ENCODE measurements around the gene MICU1.
"Not testable (repeated sequence)": the region's sequence is repeated elsewhere in the genome, so short reads cannot be mapped to it uniquely, and the experiment has no call there.

The MICU1 gene

DNA sequence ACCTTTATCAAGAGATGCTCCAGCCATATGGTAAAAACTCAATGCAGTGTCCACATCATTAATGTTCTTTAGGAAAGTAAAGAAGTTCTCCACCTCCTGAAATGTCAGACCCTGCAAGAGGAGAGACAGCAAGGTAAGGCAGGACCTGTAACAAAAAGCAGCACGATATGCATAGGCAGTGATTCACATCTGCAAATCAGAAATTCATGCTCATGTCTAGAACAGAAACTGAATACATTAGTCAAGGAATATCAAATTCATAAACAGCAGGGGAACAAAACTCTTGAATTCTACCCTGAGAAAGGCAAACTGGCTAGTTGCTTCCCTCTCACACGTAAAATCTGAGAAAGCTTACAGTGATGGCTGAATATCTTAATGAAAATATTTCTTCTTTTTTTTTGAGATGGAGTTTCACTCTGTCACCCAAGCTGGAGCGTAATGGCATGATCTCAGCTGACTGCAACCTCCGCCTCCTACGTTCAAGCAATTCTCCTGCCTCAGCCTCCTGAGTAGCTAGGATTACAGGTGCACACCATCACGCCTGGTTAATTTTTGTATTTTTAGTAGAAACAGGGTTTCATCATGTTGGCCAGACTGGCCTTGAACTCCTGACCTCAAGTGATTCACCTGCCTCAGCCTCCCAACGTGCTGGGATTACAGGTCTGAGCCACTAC, 217.8 kb downstream of the MICU1 start:
- no peak for DNase-seq
- intact Hi-C loops (cut with DNase I), result no loop called here

DNA sequence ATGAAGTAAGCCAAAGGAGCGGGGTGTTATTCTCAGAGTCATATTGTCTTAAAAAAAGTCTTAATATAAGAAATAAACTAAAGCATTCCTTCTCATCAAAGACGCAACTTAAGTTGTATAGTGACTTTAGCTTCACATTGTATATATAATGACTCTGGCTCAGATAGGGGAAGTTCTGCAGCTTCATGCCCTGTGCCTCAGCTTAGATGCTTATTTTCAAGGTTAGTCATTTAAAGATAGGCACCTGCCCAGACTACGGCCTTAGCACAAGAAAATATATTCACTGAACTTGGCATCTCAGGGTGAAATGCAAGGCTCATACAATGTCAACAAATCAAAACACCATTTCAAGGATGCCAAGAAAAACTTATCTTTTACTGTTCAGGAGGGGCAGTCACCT, 218.4 kb downstream of the MICU1 start:
- no peak for DNase-seq
- intact Hi-C loops (cut with DNase I), result no loop called here

DNA sequence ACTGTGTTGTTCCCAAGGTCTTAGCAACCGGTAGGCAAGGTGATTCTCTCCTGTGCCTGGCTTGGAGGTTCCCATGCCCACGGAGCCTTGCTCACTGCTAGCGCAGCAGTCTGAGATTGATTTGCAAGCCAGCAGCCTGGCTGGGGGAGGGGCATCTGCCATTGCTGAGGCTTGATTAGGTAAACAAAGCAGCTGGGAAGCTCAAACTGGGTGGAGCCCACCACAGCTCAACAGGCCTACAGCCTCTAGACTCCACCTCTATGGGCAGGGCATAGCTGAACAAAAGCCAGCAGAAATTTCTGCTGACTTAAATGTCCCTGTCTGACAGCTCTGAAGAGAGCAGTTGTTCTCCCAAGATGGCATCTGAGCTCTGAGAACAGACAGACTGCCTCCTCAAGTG, 230.3 kb downstream of the MICU1 start:
- DNase-seq; intact Hi-C loops (cut with DNase I): not testable (repeated sequence)

DNA sequence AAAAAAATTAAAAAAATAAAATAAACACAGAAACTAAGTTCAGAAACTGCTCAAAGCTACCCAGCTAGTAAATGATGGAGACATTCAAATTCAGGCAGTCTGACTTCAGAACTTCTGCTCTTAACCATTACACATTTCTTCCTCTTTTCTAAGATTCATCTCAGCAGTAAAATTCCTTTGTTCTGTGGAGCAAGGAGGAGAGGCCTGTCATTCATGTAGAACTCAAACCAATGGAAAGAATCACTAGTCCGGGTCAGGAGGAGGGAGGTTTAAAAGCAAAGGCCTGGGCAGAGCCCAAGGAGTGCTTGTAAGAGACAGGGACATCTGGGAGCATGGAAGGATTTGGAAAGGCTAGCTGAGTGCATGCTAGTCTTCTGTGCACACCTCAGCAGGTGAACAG, 233.3 kb downstream of the MICU1 start:
- intact Hi-C loops (cut with DNase I), result no loop called here

DNA sequence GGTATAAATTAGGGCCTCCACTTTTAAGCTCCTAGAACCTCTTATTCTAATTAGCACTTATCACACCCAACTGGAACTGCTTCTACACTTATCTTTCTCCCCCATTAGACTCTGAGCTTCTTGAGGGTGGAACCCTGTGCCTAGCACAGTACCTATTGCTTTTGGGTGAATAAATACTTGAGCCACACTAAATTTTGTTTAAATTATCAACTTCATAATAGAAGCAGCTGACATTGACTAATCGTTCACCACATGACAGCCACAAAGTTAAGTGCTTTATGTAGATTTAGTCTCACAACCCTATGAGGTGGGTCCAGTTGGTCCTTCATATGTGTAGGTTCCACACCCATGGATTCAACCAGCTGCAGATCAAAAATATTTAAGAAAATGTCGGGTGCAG, 235.1 kb downstream of the MICU1 start:
- intact Hi-C loops (cut with DNase I), result no loop called here
- no peak for DNase-seq

More for the DNA sequence above, 233.3 kb downstream of the MICU1 start:
- DNase-seq, result no peak

DNA sequence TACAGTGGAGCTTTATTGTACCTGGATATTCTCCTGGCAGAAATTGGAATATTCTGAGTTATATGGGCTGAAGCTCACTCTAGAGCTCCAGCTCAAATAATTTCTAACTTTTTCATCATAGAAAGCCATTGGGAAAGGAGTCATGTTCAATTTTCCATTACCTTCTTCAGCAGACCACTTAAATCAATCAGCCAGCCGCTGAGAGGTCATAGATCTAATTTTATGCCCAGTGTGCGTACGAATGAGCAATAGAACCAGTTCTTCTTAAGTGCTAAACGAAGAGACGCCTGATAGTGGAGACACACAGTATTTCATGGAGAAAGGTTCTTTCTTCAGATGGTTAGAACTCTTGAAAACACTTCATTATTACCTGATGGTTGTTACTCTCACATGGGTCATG, 236.2 kb downstream of the MICU1 start:
- DNase-seq, result no peak
- intact Hi-C loops (cut with DNase I), result no loop called here

DNA sequence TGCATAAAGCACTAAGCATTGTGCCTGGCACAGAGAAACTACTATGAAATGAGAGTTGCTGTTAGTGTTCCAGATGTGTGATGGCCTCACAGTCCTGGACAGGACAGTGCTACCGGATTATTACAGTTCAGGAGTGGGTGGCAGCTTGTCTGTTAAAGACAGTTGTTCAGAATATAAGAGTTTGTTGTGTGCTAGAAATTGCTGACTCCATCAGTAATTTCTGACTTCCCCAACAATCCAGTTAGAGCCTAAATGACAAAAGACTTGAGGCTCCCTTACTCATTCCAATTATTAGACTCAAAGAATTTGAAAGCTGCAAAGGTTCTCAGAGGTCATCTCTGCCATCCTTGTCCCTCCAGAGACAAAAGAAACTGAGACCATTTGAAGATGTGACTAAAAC, 236.9 kb downstream of the MICU1 start:
- DNase-seq, result no peak
- intact Hi-C loops (cut with DNase I), result no loop called here

DNA sequence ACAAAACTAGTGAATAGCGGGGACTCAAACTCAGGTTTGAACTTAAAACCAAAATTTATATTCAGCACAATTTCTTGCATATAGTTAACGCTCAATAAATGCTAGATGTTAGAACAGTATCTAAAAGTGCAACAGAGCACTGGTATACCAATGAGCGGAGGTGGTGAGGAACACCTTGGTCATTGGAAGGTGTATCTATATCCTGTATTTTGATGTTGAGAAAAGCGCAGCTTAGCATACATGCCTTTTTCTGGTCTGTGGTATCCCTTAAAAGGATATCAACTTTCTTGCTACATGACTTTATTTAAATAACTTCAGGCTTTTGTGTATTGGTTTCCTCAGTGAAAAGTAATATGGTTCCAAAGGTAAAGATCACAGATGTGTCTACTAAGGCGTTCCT, 237.8 kb downstream of the MICU1 start:
- no peak for DNase-seq
- intact Hi-C loops (cut with DNase I), result no loop called here

DNA sequence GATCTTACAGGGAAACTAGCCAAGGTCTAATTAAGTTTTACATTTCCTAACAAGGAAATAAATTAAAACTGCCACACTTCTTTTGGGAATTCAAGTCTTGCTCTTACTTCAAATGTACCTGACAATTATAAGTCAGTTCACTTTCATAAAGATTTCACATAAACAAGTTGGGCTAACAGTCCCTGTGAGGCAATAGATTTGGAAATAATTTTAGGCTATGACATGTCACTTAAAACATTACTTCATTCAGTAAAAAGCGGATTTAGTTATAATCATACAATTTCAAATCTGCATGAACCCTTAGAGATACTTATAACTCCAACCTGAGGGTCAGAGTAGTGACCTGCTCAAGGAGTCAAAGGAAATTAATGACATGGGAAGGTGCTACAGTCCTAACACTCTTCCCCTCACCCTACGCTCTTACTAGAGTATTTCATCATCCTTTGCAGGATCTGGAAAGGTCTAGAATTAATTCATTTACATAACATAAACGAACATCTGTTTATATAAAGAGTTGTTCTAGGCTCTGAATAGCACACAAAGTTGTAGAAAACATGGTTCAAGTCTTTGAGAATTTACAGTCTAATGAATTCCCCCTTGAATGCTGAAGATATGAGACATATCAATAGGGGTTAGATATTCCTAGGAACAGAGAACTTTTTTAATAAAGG, 238.8 kb downstream of the MICU1 start:
- DNase-seq, result no peak
- intact Hi-C loops (cut with DNase I), result no loop called here

DNA sequence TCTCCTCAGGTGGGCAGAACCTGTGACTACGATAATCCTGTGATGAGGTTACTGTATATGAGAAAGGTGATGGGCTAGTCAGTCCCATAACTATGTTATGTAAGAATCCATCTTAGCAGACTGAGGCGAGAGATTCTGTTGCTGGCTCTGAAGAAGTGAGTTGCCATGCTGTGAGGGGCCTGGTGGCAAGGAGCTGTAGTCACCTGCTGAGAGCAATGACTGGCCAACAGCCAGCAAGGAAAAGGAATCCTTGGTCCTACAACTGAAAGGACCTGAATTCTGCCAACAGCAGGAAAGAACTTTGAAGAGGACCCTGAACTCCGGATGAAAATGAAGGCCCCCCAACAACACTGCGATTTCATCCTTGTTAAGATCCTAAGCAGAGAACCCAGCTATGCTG, 240.2 kb downstream of the MICU1 start:
- intact Hi-C loops (cut with DNase I), result no loop called here
- DNase-seq, result no peak

DNA sequence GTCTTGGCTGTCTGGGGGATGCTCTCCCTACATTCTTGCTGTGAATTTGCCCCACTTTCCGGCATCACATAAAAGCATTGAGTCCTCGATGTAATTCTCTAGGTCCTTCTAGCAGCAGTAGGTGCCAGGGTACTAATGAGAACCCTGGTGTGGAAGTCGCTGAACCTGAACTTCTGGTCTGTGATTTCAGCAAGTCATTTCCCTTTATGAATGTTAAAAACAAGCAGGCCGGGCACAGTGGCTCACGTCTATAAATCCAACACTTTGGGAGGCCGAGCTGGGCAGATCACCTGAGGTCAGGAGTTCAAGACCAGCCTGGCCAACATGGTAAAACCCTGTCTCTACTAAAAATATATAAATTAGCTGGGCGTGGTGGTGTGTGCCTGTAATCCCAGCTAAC, 240.9 kb downstream of the MICU1 start:
- intact Hi-C loops (cut with DNase I); DNase-seq: not testable (repeated sequence)

DNA sequence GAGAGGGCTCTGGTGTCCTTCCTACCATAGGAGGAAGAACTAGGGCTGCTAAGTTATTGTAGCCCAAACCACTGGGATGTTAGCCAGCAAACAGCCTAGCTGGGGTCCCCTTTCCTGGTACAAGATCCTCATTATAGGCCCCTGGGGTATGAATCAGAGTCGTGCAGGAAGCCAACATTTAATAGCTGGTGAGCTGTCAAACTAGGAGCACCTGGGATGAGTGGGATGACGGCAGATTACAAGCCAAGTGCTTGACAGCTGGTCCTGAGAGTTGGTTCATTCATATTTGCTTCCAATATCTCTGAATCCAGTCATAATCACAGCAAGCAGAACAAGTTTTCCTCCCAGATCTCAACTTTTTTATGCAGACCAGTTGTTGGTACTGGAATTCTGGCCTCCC, 246.1 kb downstream of the MICU1 start:
- intact Hi-C loops (cut with DNase I), result no loop called here

DNA sequence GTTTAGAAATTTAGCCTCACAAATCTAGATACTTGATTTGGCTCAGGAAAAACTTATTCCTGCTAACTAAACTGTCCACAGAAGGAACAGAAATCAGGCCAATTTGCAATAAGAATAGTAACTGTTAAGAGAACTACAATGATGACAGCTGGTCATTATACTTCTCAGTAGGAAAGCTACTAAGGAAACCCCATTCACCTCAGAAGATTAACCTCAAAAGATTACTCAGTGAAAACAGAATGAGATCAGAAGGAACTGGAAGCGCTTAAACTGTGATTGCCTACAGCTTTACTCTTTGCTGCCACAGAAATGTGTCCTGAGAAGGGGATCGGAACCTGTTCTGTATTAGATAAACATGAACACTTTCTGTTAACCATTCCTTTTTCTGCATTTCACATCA, 246.8 kb downstream of the MICU1 start:
- intact Hi-C loops (cut with DNase I), result no loop called here
- DNase-seq, result no peak

More for the DNA sequence above, 246.1 kb downstream of the MICU1 start:
- DNase-seq, result no peak

DNA sequence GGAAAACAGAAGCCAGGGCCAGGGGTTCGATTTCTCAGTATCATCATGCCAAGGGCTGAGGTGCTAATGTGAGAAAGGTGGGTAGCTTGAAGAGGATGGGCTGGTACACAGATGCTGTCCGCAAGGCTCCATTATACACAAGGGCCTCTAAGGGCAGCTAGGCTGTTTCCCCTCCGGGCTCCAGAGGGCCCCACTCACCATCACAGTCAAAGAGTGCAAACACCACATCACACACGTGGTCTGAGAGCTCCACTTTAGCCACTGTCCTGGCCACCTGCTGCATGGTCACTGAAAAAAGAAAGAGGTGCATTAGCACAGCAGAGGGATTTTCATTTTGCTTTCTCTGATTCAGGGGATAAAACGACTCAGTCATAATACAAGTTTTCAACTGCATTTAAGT, 250.3 kb downstream of the MICU1 start:
- intact Hi-C loops (cut with DNase I), result loop anchor here (2.0 kb wide), 1 partner anchor 193 kb away; no protein-coding TSS in a partner anchor
- DNase-seq, result peak in 7 of 10 donors; percentile 34 to 90 (median 44)

DNA sequence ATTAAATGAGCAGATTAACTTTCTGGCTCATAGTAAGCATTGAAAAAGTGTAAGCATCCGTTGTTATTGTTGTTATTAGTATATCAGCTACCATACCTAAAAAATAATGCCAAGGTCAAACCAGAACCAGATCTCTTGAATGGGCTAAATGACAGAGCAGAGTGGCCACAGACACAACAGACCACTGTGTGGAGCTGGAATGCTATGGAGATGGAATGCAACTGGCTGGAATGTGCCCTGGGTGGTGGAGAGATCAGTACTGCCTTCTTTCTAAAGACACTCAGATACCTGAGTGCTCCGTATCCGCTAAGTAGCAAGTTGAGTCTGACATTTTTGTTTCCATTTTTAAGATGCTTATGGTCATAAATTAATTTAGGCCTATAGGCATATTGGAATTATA, 250.7 kb downstream of the MICU1 start:
- DNase-seq, result peak in 2 of 10 donors; percentile 18 to 38
- intact Hi-C loops (cut with DNase I), result loop anchor here (2.0 kb wide), 1 partner anchor 194 kb away; no protein-coding TSS in a partner anchor

DNA sequence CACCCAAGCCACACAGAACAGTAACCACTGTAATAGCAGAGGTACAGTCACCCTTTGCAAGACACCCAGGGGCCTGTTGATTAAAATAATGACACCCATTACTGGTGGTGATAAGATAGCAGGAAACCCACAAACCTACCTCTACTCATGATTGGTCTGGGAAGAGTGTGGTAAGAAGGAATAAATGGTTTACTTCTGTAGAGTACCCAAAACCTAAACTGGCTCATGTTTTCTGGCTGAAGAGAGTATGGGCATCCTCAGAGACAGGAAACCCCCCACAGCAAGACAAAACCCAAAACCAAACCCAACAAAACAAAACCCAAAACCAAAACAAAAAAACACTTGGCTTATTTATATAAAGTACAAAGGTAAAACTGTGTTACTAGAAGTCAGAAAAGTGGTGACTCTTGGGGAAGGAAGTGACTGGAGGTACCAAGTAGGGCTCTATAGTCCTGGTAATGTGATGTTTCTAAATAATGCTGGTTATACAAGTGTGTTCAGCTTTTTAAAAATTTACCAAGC, 255.6 kb downstream of the MICU1 start:
- no peak for DNase-seq
- intact Hi-C loops (cut with DNase I), result no loop called here

DNA sequence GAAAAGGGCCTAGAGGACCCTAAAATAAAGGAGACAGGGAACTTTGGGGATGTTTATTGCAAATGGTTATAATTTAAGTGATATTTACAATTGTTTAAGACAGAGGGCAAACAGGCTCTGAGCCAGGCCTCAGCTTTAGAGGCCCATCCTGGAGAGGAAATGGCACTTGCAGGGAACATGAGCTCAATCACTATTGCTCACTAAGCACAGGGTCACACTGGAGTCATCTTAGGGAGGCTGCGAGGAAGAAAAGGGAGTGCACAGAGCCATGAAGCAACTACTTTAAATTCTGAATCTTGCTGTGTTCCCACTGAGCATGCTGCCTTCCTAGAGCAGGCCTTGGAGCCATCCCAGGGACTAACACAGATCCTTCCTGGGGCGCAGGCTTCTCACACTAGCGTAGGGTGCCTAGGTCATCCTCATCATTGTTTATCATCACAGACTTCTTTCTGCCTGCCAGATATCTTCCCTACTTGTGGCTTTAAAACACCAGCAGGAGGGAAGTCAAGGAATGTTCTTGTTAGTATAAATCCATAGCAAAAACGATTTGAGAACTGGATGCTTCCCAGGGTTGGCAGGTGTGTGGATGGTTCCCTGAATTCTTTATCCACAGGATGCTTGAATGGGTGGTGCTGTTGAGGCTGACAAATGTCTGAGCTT, 258.4 kb downstream of the MICU1 start:
- DNase-seq, result peak in 1 of 10 donors; percentile 66
- intact Hi-C loops (cut with DNase I), result loop anchor here (10.0 kb wide), 3 partner anchors 257 to 797 kb away; partner anchors contain the start of genes ECD, FAM149B1, MCU and MICU1

DNA sequence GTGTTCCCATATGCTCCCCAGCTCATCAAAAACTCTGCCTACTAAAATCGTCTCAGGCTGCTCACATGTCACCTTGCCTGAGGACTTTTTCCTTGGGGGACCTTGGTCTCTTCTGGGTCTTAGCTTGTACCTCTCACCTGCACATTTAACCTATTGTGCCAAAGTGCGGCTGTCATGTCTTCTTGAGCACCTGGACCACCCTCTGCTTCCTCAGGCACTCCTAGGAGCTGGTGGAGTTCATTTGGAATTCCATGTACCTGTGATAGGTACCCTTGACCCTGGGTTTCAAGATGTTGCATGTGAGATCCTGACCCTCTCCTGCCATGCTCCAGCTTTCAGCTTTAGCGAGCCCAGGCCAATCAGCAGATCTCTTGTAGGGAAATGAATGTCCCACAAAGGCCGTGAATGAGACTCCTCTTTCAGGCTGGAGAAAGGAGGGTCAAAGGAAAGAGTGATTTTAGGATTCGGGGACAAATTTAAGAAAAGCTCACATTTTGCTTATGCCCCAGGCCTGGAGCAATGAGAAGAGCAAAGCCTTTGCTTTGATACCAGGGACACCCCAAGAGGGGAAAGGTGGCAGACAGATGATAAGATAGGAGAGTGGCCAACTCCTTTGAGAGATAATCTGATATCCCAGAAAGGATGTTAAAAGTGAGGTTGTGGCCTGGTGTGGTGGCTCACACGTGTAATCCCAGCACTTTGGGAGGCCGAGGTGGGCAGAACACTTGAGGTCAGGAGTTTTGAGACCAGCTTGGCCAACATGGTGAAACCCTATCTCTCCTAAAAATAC, 260.6 kb downstream of the MICU1 start:
- no peak for DNase-seq
- intact Hi-C loops (cut with DNase I), result loop anchor here (10.0 kb wide), 3 partner anchors 260 to 800 kb away; partner anchors contain the start of genes ECD, FAM149B1, MCU and MICU1

DNA sequence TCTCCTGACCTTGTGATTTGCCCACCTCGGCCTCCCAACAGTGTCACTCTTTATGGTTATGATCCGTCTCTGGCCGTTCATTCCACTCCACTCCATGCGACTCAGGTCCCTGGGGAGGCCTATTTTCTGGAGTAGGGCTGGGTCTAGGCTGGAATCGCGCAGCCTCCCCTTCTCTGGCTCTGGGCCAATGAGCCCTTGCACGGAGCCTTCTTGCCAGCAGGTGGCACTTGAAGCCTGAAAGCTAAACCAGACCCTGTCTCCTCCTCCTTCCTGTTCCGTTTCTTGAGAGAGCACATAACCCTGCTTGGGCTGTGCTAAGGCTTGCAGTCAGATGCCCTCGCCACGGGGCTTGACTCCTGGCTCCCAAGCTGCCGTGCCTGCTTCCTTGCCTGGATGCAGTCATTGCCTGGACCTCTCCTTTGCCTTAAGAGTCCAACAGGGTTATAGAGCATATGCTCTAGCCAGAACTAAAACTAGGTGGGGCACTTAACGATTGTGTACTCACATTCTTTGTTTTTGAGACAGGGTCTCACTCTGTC, 261.6 kb downstream of the MICU1 start:
- DNase-seq, result peak; percentile 69 to 97 (median 80)
- intact Hi-C loops (cut with DNase I), result loop anchor here (1.0 to 10.0 kb wide), 4 partner anchors 260 to 800 kb away; partner anchors contain the start of genes ECD, FAM149B1, MCU and MICU1

DNA sequence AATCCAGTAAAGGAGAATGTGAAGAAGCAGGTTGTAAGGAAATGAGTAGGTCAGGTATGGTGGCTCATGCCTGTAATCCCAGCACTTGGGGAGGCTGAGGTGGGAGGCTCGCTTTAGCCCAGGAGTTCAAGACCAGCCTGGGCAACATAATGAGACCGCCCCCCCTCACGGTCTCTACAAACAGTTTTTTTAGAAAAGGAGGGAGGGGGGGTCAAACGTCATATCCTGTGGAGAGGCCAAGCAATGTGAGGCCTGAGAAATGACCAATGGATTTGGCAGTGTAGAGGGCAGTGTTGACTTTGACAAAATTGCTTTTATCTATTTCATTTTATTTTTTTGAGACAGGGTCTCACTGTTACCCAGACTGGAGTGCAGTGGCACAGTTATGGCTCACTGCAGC, 268.9 kb downstream of the MICU1 start:
- no peak for DNase-seq
- intact Hi-C loops (cut with DNase I), result no loop called here

All from posterior cingulate gyrus (tissue), 11 donors.